ENCODE results near the gene TAS2R40.

GRCh38 chr7:143222782-143223181 is 945 bp downstream of the TAS2R40 start:
- no peak for TF ChIP-seq POLR2A (IDR thresholded peaks at IDR 0.05; ENCODE audit: low read depth, low read length)
- no peak for TF ChIP-seq POLR2AphosphoS5 (IDR thresholded peaks at IDR 0.05; ENCODE audit: low read depth, low read length)
